GM12878 (cell line): Measurements from ENCODE around the gene SOX9. TPM values are rescaled to one million over a fixed set of nuclear protein-coding genes. Genes with fewer than 3 reads are reported as not detected.

Experiments
- CHD4 ChIP-seq: fragments of 200-600 bp; sonication (generic); IDR thresholded peaks from 2 replicates; pipeline ENCODE4 v1.6.1; 2016; ENCODE audit warnings: mild to moderate bottlenecking
- LARP7 ChIP-seq: fragments of 450-650 bp; IDR thresholded peaks from 2 replicates; pipeline ENCODE4 v1.6.1; 2017; ENCODE audit warnings: mild to moderate bottlenecking
- MEF2B ChIP-seq: fragments of 450-650 bp; IDR thresholded peaks from 2 replicates; pipeline ENCODE4 v1.6.1; 2018; ENCODE audit warnings: mild to moderate bottlenecking, moderate library complexity; ENCODE audit not compliant: partially characterized antibody, poor library complexity, severe bottlenecking
- NR2C2 ChIP-seq: IDR thresholded peaks from 2 replicates; pipeline ENCODE4 v1.6.1; 2011; ENCODE audit warnings: borderline replicate concordance, low read depth; ENCODE audit not compliant: control insufficient read depth, insufficient read length
- POLR2AphosphoS2 ChIP-seq: IDR thresholded peaks from 2 replicates; pipeline ENCODE4 v1.6.1; 2011; ENCODE audit warnings: low read depth, mild to moderate bottlenecking, low read length, improper control_type of control experiment, moderate library complexity
- POU2F2 ChIP-seq: IDR thresholded peaks from 3 replicates; pipeline ENCODE4 v1.6.1; 2011; ENCODE audit warnings: low read depth, mild to moderate bottlenecking, low read length, borderline replicate concordance
- RAD21 ChIP-seq: IDR thresholded peaks from 2 replicates; pipeline ENCODE4 v1.6.1; 2011; ENCODE audit warnings: mild to moderate bottlenecking, low read depth, low read length, moderate library complexity; ENCODE audit not compliant: insufficient read depth
- RFX5 ChIP-seq: IDR thresholded peaks from 2 replicates; pipeline ENCODE4 v1.6.1; 2011; ENCODE audit warnings: low read depth, low read length, improper control_type of control experiment
- RUNX3 ChIP-seq: IDR thresholded peaks from 2 replicates; pipeline ENCODE4 v1.6.1; 2012; ENCODE audit warnings: low read length, inconsistent platforms
- SIX5 ChIP-seq: IDR thresholded peaks from 2 replicates; pipeline ENCODE4 v1.6.1; 2011; ENCODE audit warnings: mild to moderate bottlenecking, low read depth, low read length, moderate library complexity; ENCODE audit not compliant: severe bottlenecking
- SMAD1 ChIP-seq: fragments of 450-650 bp; IDR thresholded peaks from 2 replicates; pipeline ENCODE4 v1.6.1; 2018; ENCODE audit warnings: mild to moderate bottlenecking, low read depth; ENCODE audit not compliant: partially characterized antibody
- ZBTB40 ChIP-seq: fragments of 450-650 bp; IDR thresholded peaks from 2 replicates; pipeline ENCODE4 v1.6.1; 2016; ENCODE audit warnings: mild to moderate bottlenecking, moderate library complexity, borderline replicate concordance
- ZNF274 ChIP-seq: IDR thresholded peaks from one replicate; pipeline ENCODE4 v1.8.0; 2011; ENCODE audit not compliant: insufficient read length, insufficient read depth
- polyA plus RNA-seq, 11 experiments: library from polyadenylated mRNA; depleted of rRNA in 4 of 11; unstranded in 6 of 11; stranded (reverse) in 5 of 11; fragments of >200 nt; fragmentation: Nextera tagmentation in 4 of 11; fragmentation: Illumina TruSeq in 1 of 11; extraction: Ambion mirVana in 4 of 11; extraction: Trizol in 1 of 11; gene quantifications; 1 replicate in 1 of 11; 2 replicates in 10 of 11; pipeline versions ENCODE4 v1.2.1 to v1.2.3, GENCODE V29; 2011 to 2016; ENCODE audit warnings: inconsistent platforms in 2 of 11, missing spikeins in 2 of 11, low read depth in 1 of 11
- total RNA-seq, 4 experiments: library from RNA; depleted of rRNA in 3 of 4; stranded (reverse); fragments of >200 nt in 3 of 4; fragmentation: Illumina TruSeq in 1 of 4; extraction: Trizol in 1 of 4; gene quantifications; 2 replicates each; pipeline versions ENCODE4 v1.2.1 to v1.2.3, GENCODE V29; 2013 to 2021
- TF ChIP-seq, protein P1 (sequence below): IDR thresholded peaks from 2 replicates; pipeline ENCODE4 v1.6.1; 2012; ENCODE audit warnings: low read depth, low read length, improper control_type of control experiment
- TF ChIP-seq, protein P2 (sequence below): fragments of 450-650 bp; IDR thresholded peaks from 2 replicates; pipeline ENCODE4 v1.6.1; 2017; ENCODE audit warnings: low read depth, mild to moderate bottlenecking, moderate library complexity

Gene SOX9
- total and polyA plus RNA-seq, 10 of the 15 experiments (the other 5 are each of a cell fraction or from before 2014, with no cell fraction given): 1.2 to 19.0 (median 5.5) TPM

DNA sequence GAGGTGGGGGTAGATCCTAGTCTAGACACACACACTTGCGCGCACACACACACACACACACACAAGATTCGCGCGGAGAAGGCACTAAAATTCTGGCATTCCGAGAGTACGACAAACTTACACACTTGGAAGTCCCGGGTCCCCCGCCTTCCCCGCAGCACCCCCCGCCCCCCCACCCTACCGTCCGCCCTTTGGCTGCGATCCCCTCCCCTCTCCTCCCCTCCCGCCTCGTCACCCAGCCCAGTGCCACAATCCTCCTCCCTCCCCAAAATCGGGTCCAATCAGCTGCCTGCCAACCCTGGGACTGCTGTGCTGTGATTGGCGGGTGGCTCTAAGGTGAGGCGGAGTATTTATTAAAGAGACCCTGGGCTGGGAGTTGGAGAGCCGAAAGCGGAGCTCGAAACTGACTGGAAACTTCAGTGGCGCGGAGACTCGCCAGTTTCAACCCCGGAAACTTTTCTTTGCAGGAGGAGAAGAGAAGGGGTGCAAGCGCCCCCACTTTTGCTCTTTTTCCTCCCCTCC, at the start of gene SOX9 (continued):
- TF ChIP-seq SIX5 (no peak), MEF2B (no peak), RAD21 (0 out of 2 replicates have a peak, but pooled peaks have one; percentile 11), RFX5 (peak; percentile 86), POLR2AphosphoS2 (0 out of 2 replicates have a peak, but pooled peaks have one; percentile 77), RUNX3 (0 out of 2 replicates have a peak, but pooled peaks have one; percentile 8), ZNF274 (no peak), ZBTB40 (no peak), NR2C2 (no peak), SMAD1 (peak; percentile 76), LARP7 (no peak), CHD4 (no peak), POU2F2 (peak; percentile 84)
- TF ChIP-seq, protein P1, sequence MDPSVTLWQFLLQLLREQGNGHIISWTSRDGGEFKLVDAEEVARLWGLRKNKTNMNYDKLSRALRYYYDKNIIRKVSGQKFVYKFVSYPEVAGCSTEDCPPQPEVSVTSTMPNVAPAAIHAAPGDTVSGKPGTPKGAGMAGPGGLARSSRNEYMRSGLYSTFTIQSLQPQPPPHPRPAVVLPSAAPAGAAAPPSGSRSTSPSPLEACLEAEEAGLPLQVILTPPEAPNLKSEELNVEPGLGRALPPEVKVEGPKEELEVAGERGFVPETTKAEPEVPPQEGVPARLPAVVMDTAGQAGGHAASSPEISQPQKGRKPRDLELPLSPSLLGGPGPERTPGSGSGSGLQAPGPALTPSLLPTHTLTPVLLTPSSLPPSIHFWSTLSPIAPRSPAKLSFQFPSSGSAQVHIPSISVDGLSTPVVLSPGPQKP: no peak
- TF ChIP-seq, protein P2, sequence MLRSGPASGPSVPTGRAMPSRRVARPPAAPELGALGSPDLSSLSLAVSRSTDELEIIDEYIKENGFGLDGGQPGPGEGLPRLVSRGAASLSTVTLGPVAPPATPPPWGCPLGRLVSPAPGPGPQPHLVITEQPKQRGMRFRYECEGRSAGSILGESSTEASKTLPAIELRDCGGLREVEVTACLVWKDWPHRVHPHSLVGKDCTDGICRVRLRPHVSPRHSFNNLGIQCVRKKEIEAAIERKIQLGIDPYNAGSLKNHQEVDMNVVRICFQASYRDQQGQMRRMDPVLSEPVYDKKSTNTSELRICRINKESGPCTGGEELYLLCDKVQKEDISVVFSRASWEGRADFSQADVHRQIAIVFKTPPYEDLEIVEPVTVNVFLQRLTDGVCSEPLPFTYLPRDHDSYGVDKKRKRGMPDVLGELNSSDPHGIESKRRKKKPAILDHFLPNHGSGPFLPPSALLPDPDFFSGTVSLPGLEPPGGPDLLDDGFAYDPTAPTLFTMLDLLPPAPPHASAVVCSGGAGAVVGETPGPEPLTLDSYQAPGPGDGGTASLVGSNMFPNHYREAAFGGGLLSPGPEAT: peak; percentile 44; the same call in 1 of the 2 replicates
- TF ChIP-seq, all 136 proteins: peak for 25
